GM13977 (cell line): ENCODE data around the gene UGGT2.
"Not testable (repeated sequence)": the region's sequence is repeated elsewhere in the genome, so short reads cannot be mapped to it uniquely, and the experiment has no call there.

Source experiments
- DNase-seq: peaks from one replicate; pipeline ENCODE4 v3.0.0; 2012; ENCODE audit warnings: low spot score
- in situ Hi-C: fragments of 300-500 bp; cut with MboI; formaldehyde crosslinking; loops from one replicate; pipeline ENCODE4 v1.12.0; 2022; ENCODE audit warnings: low sequenced_read_pairs, low pct_unique_long_range_greater_than_20kb, mixed read lengths, inconsistent platforms; ENCODE audit not compliant: unreplicated experiment
- TF ChIP-seq, protein P1 (sequence below): IDR thresholded peaks from 2 replicates; pipeline ENCODE4 v1.5.1; 2012; ENCODE audit warnings: mild to moderate bottlenecking, control low read depth; ENCODE audit not compliant: insufficient read depth; ENCODE audit errors: extremely low read depth, missing control alignments

The UGGT2 gene

GRCh38 chr13:96080676-96081075, 27.5 kb upstream of the UGGT2 start:
- TF ChIP-seq, protein P1, sequence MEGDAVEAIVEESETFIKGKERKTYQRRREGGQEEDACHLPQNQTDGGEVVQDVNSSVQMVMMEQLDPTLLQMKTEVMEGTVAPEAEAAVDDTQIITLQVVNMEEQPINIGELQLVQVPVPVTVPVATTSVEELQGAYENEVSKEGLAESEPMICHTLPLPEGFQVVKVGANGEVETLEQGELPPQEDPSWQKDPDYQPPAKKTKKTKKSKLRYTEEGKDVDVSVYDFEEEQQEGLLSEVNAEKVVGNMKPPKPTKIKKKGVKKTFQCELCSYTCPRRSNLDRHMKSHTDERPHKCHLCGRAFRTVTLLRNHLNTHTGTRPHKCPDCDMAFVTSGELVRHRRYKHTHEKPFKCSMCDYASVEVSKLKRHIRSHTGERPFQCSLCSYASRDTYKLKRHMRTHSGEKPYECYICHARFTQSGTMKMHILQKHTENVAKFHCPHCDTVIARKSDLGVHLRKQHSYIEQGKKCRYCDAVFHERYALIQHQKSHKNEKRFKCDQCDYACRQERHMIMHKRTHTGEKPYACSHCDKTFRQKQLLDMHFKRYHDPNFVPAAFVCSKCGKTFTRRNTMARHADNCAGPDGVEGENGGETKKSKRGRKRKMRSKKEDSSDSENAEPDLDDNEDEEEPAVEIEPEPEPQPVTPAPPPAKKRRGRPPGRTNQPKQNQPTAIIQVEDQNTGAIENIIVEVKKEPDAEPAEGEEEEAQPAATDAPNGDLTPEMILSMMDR, result no peak
- in situ Hi-C loops, result no loop called here
- no peak for DNase-seq

GRCh38 chr13:96075953-96076543, 22.8 kb upstream of the UGGT2 start:
- in situ Hi-C loops, result no loop called here
- no peak for DNase-seq
- TF ChIP-seq, protein P1, result peak; percentile 60

- in situ Hi-C loops, result no loop called here
- DNase-seq, result no peak
- TF ChIP-seq, protein P1, result no peak
These were observed 19.2 kb upstream of the UGGT2 start for GRCh38 chr13:96072392-96072791.

DNA sequence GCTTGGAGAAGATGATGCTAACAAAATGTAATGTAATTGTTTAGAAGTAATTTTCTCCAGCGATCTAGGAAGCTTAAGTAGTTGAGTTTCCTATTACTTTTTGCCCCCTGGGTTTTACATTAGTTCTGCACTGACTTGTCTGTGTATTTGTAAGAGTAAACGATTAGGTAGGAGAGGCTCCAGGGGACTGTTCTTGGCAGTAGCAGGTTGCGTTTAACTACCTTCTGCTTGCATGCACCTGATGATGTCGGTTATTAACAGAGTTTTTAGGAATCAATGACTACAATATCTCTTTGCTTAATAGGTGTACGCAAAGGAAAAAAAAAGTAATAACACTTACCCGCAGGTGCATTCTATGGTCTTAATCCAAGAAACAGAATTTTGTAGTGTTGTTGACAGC, 18.3 kb upstream of the UGGT2 start:
- in situ Hi-C loops, result no loop called here
- TF ChIP-seq, protein P1, result no peak
- no peak for DNase-seq

DNA sequence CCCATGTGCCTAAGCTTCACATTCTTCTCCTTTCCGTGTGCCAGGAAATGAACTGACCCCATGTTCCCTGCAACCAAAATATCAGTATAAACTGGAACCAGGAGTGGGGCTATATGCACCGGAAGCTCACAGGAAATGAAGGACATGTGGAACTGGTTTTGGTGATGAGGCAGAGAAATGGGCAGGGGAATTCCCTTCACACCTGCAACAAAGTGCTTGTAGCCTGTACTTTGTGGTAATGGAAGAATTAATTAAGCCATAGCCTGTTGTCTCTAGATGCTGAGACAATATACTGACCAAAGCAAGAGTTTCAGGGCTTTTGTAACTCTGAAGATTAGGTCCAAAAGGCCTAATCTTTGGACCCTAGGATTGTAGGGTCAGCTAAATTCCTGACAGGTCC, 15.5 kb upstream of the UGGT2 start:
- in situ Hi-C loops, result no loop called here
- DNase-seq, result no peak

DNA sequence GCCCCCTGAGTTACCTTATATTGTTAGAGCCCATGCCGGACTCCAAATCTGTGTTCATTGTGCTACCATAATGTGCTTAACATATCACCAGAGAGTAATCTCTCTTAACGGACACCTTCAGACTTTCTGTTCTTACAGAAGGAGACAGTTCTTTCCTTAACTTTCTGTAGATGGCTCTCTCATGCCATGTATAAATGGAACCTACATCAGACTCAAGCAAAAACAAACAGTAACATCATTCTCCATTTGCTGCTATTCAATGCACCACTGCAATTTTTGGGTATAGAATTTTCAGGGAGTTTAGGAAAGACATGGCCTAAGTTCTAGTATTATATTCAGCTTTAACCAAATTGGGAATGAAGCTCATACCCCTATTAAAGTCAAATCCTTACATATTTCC, 12.6 kb upstream of the UGGT2 start:
- in situ Hi-C loops, result no loop called here
- TF ChIP-seq, protein P1, result no peak
- no peak for DNase-seq

More for the DNA sequence above, 15.5 kb upstream of the UGGT2 start:
- TF ChIP-seq, protein P1, result no peak

- DNase-seq, result peak; percentile 68
- in situ Hi-C loops, result no loop called here
- TF ChIP-seq, protein P1, result no peak
These were observed 572 bp downstream of the UGGT2 start for GRCh38 chr13:96052656-96053002.

GRCh38 chr13:96051946-96052345, 1.3 kb downstream of the UGGT2 start:
- in situ Hi-C loops, DNase-seq: not testable (repeated sequence)

GRCh38 chr13:96051491-96051890, 1.7 kb downstream of the UGGT2 start:
- DNase-seq, in situ Hi-C loops: not testable (repeated sequence)

- in situ Hi-C loops, DNase-seq: not testable (repeated sequence)
These were observed 2.2 kb downstream of the UGGT2 start for GRCh38 chr13:96050955-96051354.
